Mesenchymal stem cell (in vitro differentiated cells and primary cell): ENCODE results near the gene PPP1R14B.
A peak's percentile ranks its signal among the peaks of the same experiment; 100 is the strongest.

Experiments used
- DNase-seq: peaks from one replicate; pipeline ENCODE4 v3.0.0-alpha.2; 2013
- H2AFZ ChIP-seq: one replicate; pipeline ENCODE4 v1.6.1; 2013; ENCODE audit warnings: low read depth, mild to moderate bottlenecking, control low read depth, inconsistent platforms, low read length, moderate library complexity
- H2AK5ac ChIP-seq: 2 replicates; pipeline ENCODE4 v1.6.1; 2013; ENCODE audit warnings: low read length, moderate library complexity, mild to moderate bottlenecking, inconsistent platforms; ENCODE audit not compliant: severe bottlenecking
- H2BK120ac ChIP-seq: one replicate; pipeline ENCODE4 v1.6.1; 2013; ENCODE audit warnings: low read depth, mild to moderate bottlenecking, inconsistent platforms, low read length, moderate library complexity
- H2BK12ac ChIP-seq, 2 experiments: one replicate each; pipeline ENCODE4 v1.6.1; 2013; ENCODE audit warnings: inconsistent platforms in 2 of 2, low read length in 2 of 2, mild to moderate bottlenecking in 2 of 2, moderate library complexity in 2 of 2, control low read depth in 1 of 2
- H2BK15ac ChIP-seq: one replicate; pipeline ENCODE4 v1.6.1; 2013; ENCODE audit warnings: mild to moderate bottlenecking, low read depth, inconsistent platforms; ENCODE audit not compliant: poor library complexity, severe bottlenecking
- H2BK5ac ChIP-seq: 2 replicates; pipeline ENCODE4 v1.6.1; 2013; ENCODE audit warnings: low read depth, mild to moderate bottlenecking, low read length, control low read depth, inconsistent platforms; ENCODE audit not compliant: poor library complexity, severe bottlenecking
- H3K14ac ChIP-seq, 2 experiments: one replicate each; pipeline ENCODE4 v1.6.1; 2013; ENCODE audit warnings: inconsistent platforms in 2 of 2, low read length in 2 of 2, control low read depth in 1 of 2, mild to moderate bottlenecking in 1 of 2, moderate library complexity in 1 of 2
- H3K18ac ChIP-seq, 2 experiments: one replicate each; pipeline ENCODE4 v1.6.1; 2013; ENCODE audit warnings: inconsistent platforms in 2 of 2, low read length in 2 of 2, control low read depth in 1 of 2, low read depth in 1 of 2, mild to moderate bottlenecking in 1 of 2
- H3K23ac ChIP-seq, 2 experiments: one replicate each; pipeline ENCODE4 v1.6.1; 2013; ENCODE audit warnings: inconsistent platforms in 2 of 2, low read length in 2 of 2, mild to moderate bottlenecking in 2 of 2, moderate library complexity in 2 of 2, control low read depth in 1 of 2
- H3K27ac ChIP-seq: 2 replicates; pipeline ENCODE4 v1.5.1; 2013; ENCODE audit warnings: mild to moderate bottlenecking, moderate library complexity, low read length, control low read depth, inconsistent platforms; ENCODE audit not compliant: poor library complexity, severe bottlenecking
- H3K27me3 ChIP-seq, 2 experiments: 2 replicates each; pipeline versions ENCODE4 v1.6.1 to v1.7.0; 2013; ENCODE audit warnings: low read length in 2 of 2, mild to moderate bottlenecking in 2 of 2, moderate library complexity in 2 of 2, control low read depth in 1 of 2, inconsistent platforms in 1 of 2; ENCODE audit not compliant: control insufficient read depth in 1 of 2, insufficient read depth in 1 of 2
- H3K36me3 ChIP-seq, 2 experiments: 2 replicates each; pipeline versions ENCODE4 v1.6.1 to v1.7.0; 2013; ENCODE audit warnings: low read length in 2 of 2, control low read depth in 1 of 2, inconsistent platforms in 1 of 2, low read depth in 1 of 2, mild to moderate bottlenecking in 1 of 2; ENCODE audit not compliant: insufficient read depth in 2 of 2, control insufficient read depth in 1 of 2
- H3K4ac ChIP-seq, 2 experiments: one replicate each; pipeline ENCODE4 v1.6.1; 2013; ENCODE audit warnings: inconsistent platforms in 2 of 2, low read length in 2 of 2, mild to moderate bottlenecking in 2 of 2, moderate library complexity in 2 of 2, control low read depth in 1 of 2, low read depth in 1 of 2
- H3K4me1 ChIP-seq: 2 replicates; pipeline ENCODE4 v1.6.1; 2013; ENCODE audit warnings: low read depth, low read length, control low read depth; ENCODE audit not compliant: control insufficient read depth, insufficient read depth
- H3K4me2 ChIP-seq: 2 replicates; pipeline ENCODE4 v1.6.1; 2013; ENCODE audit warnings: low read length, mild to moderate bottlenecking, inconsistent platforms; ENCODE audit not compliant: poor library complexity, severe bottlenecking
- H3K4me3 ChIP-seq, 2 experiments: 2 replicates each; pipeline versions ENCODE4 v1.5.1 to v1.7.0; 2013; ENCODE audit warnings: low read length in 2 of 2, mild to moderate bottlenecking in 2 of 2, control low read depth in 1 of 2, low read depth in 1 of 2; ENCODE audit not compliant: insufficient read depth in 1 of 2
- H3K79me1 ChIP-seq: replicated peaks from 2 replicates; pipeline ENCODE4 v1.6.1; 2013; ENCODE audit warnings: mild to moderate bottlenecking, control low read depth, low read length, inconsistent platforms; ENCODE audit not compliant: poor library complexity, severe bottlenecking
- H3K9ac ChIP-seq: 2 replicates; pipeline ENCODE4 v1.7.0; 2013; ENCODE audit warnings: mild to moderate bottlenecking, low read length, moderate library complexity
- H3K9me3 ChIP-seq: 2 replicates; pipeline ENCODE4 v1.7.0; 2013; ENCODE audit warnings: mild to moderate bottlenecking, low read length; ENCODE audit not compliant: control insufficient read depth
- H4K8ac ChIP-seq: one replicate; pipeline ENCODE4 v1.6.1; 2013; ENCODE audit warnings: inconsistent platforms, mild to moderate bottlenecking, low read length, moderate library complexity
- H4K91ac ChIP-seq: one replicate; pipeline ENCODE4 v1.6.1; 2013; ENCODE audit warnings: mild to moderate bottlenecking, low read length, inconsistent platforms
- WGBS: methylation state at CpG from one replicate; pipeline ENCODE4 v1.1.7; 2013; ENCODE audit warnings: mixed read lengths; 5-methylcytosine and 5-hydroxymethylcytosine counted together

Gene PPP1R14B

DNA sequence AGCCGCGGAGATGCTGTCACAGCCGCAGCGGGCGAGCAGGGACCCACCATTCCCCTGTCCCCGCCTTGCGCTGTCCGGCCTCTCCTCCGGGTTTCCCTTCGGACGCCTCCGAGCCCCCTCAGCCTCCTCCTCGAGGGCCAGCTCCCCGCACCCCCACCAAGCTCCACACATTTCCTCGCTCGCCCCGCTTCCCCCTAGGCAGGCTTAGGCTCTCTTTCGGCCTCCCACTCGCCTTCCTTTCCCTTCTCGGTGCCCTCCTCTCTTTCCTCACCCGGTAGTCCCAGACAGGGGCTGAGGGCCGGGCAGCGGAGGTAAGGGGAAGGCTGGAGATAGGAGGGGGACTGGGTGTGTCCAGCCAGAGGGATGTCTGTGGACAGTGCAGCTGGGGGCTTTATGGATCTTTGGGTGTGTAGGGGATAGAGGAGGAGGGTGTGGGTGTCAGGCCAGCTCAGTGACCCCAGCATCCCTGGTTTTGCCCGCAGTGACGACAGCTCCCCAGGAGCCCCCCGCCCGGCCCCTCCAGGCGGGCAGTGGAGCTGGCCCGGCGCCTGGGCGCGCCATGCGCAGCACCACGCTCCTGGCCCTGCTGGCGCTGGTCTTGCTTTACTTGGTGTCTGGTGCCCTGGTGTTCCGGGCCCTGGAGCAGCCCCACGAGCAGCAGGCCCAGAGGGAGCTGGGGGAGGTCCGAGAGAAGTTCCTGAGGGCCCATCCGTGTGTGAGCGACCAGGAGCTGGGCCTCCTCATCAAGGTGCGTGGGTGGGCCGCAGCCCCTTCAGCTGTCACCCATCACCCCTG is 45.9 kb upstream of the PPP1R14B start:
- 35% methylated on average over 32 of the region's 42 CpGs for WGBS
- H3K27me3 ChIP-seq = peaks cover 65 to 69% of the 10 kb centered on the region in 2 experiments

DNA sequence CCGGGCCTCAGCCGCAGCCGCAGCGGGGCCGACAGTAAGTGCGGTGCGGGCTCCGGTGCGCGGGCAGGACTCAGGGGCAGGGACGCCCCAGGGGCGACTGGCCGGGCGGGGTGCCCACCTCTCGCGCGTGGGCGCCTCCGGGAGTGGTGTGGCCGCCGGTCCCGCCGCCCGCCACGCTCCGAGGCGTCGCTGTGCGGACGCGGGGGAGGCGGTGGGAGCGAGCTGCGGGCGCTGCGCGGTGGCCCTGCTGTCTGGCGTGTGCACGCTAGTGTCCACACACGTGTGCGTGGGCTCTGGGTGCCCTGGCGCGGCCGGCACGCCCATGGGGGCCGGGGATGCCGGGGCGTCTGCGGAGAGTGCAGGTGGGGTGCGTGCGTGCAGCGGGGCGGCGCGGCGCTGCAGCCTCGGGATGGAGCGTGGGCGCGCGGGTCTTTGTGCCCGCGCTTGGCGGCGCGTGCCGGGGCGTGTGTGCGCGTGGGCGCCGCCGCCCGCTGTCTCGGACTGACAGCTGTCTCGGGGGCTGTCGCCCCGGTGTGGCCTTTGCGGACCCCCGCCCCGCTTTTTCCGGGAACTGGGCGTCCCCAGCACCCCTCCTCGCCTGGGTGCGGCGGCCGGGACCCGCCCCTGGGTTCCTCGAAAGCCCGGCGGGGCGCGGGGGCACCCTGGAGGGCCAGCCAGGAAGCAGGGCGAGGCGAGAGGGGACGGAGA is 45.2 kb upstream of the PPP1R14B start:
- Histone ChIP-seq H3K23ac (peak overlapping the region in 1 of 2 experiments; percentile 70), H3K27me3 (peaks cover 58 to 61% of the 10 kb centered on the region in 2 experiments), H3K4me1 (peaks cover 23% of the 10 kb centered on the region), H3K79me1 (peaks cover 15% of the 10 kb centered on the region), H2AK5ac (no peak overlapping the region), H2BK12ac (no peak overlapping the region), H3K27ac (no peak overlapping the region), H4K8ac (no peak overlapping the region), H2BK5ac (no peak overlapping the region), H2BK15ac (no peak overlapping the region), H3K9me3 (no peaks in the 10 kb centered on the region), H2AFZ (peak overlapping the region; percentile 11), H3K9ac (peak overlapping the region; percentile 29), H3K4me2 (peak overlapping the region; percentile 92), H3K4me3 (peak overlapping the region; percentile 40 to 56), H3K36me3 (peaks cover 0 to 24% of the 10 kb centered on the region in 2 experiments), H2BK120ac (no peak overlapping the region), H3K18ac (peak overlapping the region in 1 of 2 experiments; percentile 26), H4K91ac (no peak overlapping the region), H3K4ac (no peak overlapping the region), H3K14ac (peak overlapping the region in 1 of 2 experiments; percentile 71)
- no peak for DNase-seq
- 2% methylated on average over 62 of the region's 96 CpGs for whole genome bisulfite sequencing

More for the DNA sequence above, 45.9 kb upstream of the PPP1R14B start:
- Histone ChIP-seq H2BK5ac (no peak overlapping the region), H3K4me3 (peak overlapping the region; percentile 38 to 56), H2AK5ac (no peak overlapping the region), H2BK15ac (no peak overlapping the region), H3K4me2 (peak overlapping the region; percentile 92), H3K4ac (no peak overlapping the region), H4K8ac (no peak overlapping the region), H4K91ac (no peak overlapping the region), H3K18ac (peak overlapping the region in 1 of 2 experiments; percentile 26), H3K79me1 (peaks cover 10% of the 10 kb centered on the region), H2BK12ac (no peak overlapping the region), H3K9ac (peak overlapping the region; percentile 29), H3K36me3 (peaks cover 0 to 20% of the 10 kb centered on the region in 2 experiments), H3K9me3 (no peaks in the 10 kb centered on the region), H3K14ac (no peak overlapping the region), H3K23ac (no peak overlapping the region), H2AFZ (peak overlapping the region; percentile 11), H3K4me1 (peaks cover 18% of the 10 kb centered on the region), H3K27ac (no peak overlapping the region), H2BK120ac (no peak overlapping the region)
- no peak for DNase-seq

DNA sequence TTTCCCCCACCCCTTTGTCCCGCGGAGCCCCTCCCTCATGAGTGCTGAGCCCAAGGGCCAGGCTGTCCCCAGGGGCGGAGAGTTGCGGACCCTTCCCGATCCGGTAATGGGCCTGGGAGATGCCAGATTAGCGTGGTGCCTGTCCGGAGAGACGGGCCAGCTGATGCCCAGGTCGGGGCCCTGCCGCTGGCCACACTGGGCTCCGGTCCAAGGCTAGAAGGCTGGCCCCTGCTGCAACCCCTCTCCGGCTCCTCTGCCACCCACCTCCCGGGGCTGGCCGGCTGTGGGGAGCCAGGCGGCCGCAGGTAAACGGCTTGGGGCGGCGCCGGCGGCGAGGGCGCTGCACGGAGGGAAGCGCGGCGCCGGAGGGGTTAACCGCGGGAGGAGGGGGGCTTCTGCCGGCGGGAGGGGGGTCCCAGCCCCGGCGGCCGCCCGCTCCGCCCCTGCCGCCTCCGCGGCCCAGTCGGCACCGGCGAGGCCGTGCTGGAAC is 44.6 kb upstream of the PPP1R14B start, which contains the start of gene KCNK4:
Gene KCNK4, plus strand, starts transcription at position 41 of the 490 bp plus-strand sequence. CDS start 1,717 bp downstream, outside the sequence.
- no peak within 1 kb of the TSS for H2BK5ac ChIP-seq
- H3K9ac ChIP-seq = peak within 1 kb of the TSS; percentile 29
- H3K36me3 ChIP-seq = peaks cover 0 to 28% of the 10 kb centered on the region in 2 experiments
- no peak within 1 kb of the TSS for H2BK120ac ChIP-seq
- 2% methylated on average over 35 of the region's 45 CpGs for WGBS
- H3K18ac ChIP-seq = no peak within 1 kb of the TSS
- H2BK12ac ChIP-seq = no peak within 1 kb of the TSS
- peak within 1 kb of the TSS; percentile 92 for H3K4me2 ChIP-seq
- H3K4ac ChIP-seq = no peak within 1 kb of the TSS
- H4K8ac ChIP-seq = no peak within 1 kb of the TSS
- no peak within 1 kb of the TSS for H3K27ac ChIP-seq
- peaks cover 29% of the 10 kb centered on the region for H3K4me1 ChIP-seq
- H3K14ac ChIP-seq = peak within 1 kb of the TSS in 1 of 2 experiments; percentile 71
- DNase-seq = no peak
- H2AK5ac ChIP-seq = no peak within 1 kb of the TSS
- peaks cover 19% of the 10 kb centered on the region for H3K79me1 ChIP-seq
- no peak within 1 kb of the TSS for H2BK15ac ChIP-seq
- H2AFZ ChIP-seq = no peak within 1 kb of the TSS
- peak within 1 kb of the TSS in 1 of 2 experiments; percentile 70 for H3K23ac ChIP-seq
- peaks cover 52 to 55% of the 10 kb centered on the region in 2 experiments for H3K27me3 ChIP-seq
- H4K91ac ChIP-seq = no peak within 1 kb of the TSS
- H3K9me3 ChIP-seq = no peaks in the 10 kb centered on the region
- H3K4me3 ChIP-seq = peak within 1 kb of the TSS; percentile 40 to 56
